GM23338 (cell line): ENCODE data around the gene SYT11. TPM values are rescaled to one million over a fixed set of nuclear protein-coding genes. Genes with fewer than 3 reads are reported as not detected.

Experiments
- ATAC-seq: fragments of 200-7000 bp; cut with Tn5 transposase; 3 replicates; pipeline ENCODE4 v1.9.1; 2020
- DNase-seq: peaks from one replicate; pipeline ENCODE4 v3.0.0-alpha.2; 2015; ENCODE audit warnings: low spot score
- H2AFZ ChIP-seq: fragments of 200-600 bp; sonication (generic); 2 replicates; pipeline ENCODE4 v1.8.0; 2016; ENCODE audit warnings: antibody characterized with exemption, mild to moderate bottlenecking, moderate library complexity
- H3F3A ChIP-seq: fragments of 200-600 bp; sonication (generic); replicated peaks from 2 replicates; pipeline ENCODE4 v1.8.0; 2017; ENCODE audit warnings: antibody characterized with exemption, mixed run types, low read depth
- H3K27ac ChIP-seq: fragments of 200-600 bp; sonication (generic); 2 replicates; pipeline ENCODE4 v1.6.1; 2016; ENCODE audit warnings: low read depth
- H3K27me3 ChIP-seq: fragments of 200-600 bp; sonication (generic); 2 replicates; pipeline ENCODE4 v1.8.0; 2016; ENCODE audit warnings: mild to moderate bottlenecking, mixed run types, moderate library complexity; ENCODE audit not compliant: insufficient read depth
- H3K36me3 ChIP-seq: fragments of 200-600 bp; sonication (generic); 2 replicates; pipeline ENCODE4 v1.8.0; 2016; ENCODE audit warnings: mild to moderate bottlenecking; ENCODE audit not compliant: insufficient read depth
- H3K4me1 ChIP-seq: fragments of 200-600 bp; sonication (generic); 2 replicates; pipeline ENCODE4 v1.8.0; 2016; ENCODE audit warnings: mild to moderate bottlenecking, moderate library complexity; ENCODE audit not compliant: insufficient read depth
- H3K4me2 ChIP-seq: fragments of 200-600 bp; sonication (generic); 2 replicates; pipeline ENCODE4 v1.7.1; 2017; ENCODE audit warnings: mixed run types
- H3K4me3 ChIP-seq: fragments of 200-600 bp; sonication (generic); 2 replicates; pipeline ENCODE4 v1.6.1; 2016; ENCODE audit warnings: mixed run types
- H3K79me2 ChIP-seq: fragments of 200-600 bp; sonication (generic); replicated peaks from 2 replicates; pipeline ENCODE4 v1.8.0; 2017; ENCODE audit warnings: mild to moderate bottlenecking; ENCODE audit not compliant: insufficient read depth
- H3K9me2 ChIP-seq: fragments of 200-600 bp; sonication (generic); 2 replicates; pipeline ENCODE4 v1.8.0; 2017; ENCODE audit not compliant: insufficient read depth
- H4K20me1 ChIP-seq: fragments of 200-600 bp; sonication (generic); replicated peaks from 2 replicates; pipeline ENCODE4 v1.8.0; 2017; ENCODE audit warnings: mild to moderate bottlenecking; ENCODE audit not compliant: insufficient read depth
- H3K27ac Mint-ChIP-seq: 2 replicates; pipeline ENCODE4 v1.8.0; 2020; ENCODE audit warnings: inconsistent platforms, mild to moderate bottlenecking, moderate library complexity, mixed read lengths
- H3K27me3 Mint-ChIP-seq: 3 replicates; pipeline ENCODE4 v1.8.0; 2022; ENCODE audit warnings: low read depth, mild to moderate bottlenecking, moderate library complexity, mixed read lengths, inconsistent platforms; ENCODE audit not compliant: insufficient read depth, poor library complexity
- H3K36me3 Mint-ChIP-seq: 3 replicates; pipeline ENCODE4 v1.8.0; 2021; ENCODE audit warnings: low read depth, mild to moderate bottlenecking, inconsistent platforms, moderate library complexity, mixed read lengths
- H3K4me1 Mint-ChIP-seq: 3 replicates; pipeline ENCODE4 v1.8.0; 2020; ENCODE audit warnings: mild to moderate bottlenecking, inconsistent platforms, mixed read lengths
- H3K4me3 Mint-ChIP-seq: 3 replicates; pipeline ENCODE4 v1.8.0; 2021; ENCODE audit warnings: moderate library complexity, mild to moderate bottlenecking, inconsistent platforms, mixed read lengths
- H3K9me3 Mint-ChIP-seq: 3 replicates; pipeline ENCODE4 v1.8.0; 2020; ENCODE audit warnings: moderate library complexity, mild to moderate bottlenecking, inconsistent platforms, mixed read lengths
- CREB1 ChIP-seq: fragments of 250-450 bp; sonication (Bioruptor Pico); IDR thresholded peaks from 2 replicates; pipeline ENCODE4 v1.5.0; 2020; ENCODE audit warnings: low read depth, mild to moderate bottlenecking, moderate library complexity
- CTCF ChIP-seq, 2 experiments: fragments of 200-600 bp in 1 of 2; sonication (generic) in 1 of 2; conservative IDR thresholded peaks; 2 replicates each; pipeline versions ENCODE4 v1.5.1 to v1.6.1; 2016 to 2017; ENCODE audit warnings: antibody characterized with exemption in 2 of 2, low read depth in 2 of 2, mild to moderate bottlenecking in 2 of 2, moderate library complexity in 1 of 2
- ETS1 ChIP-seq: IDR thresholded peaks from 2 replicates; pipeline ENCODE4 v1.6.1; 2016; ENCODE audit warnings: antibody characterized with exemption
- EZH2 ChIP-seq: fragments of 200-600 bp; sonication (generic); IDR thresholded peaks from one replicate; pipeline ENCODE4 v1.8.0; 2017; ENCODE audit warnings: antibody characterized with exemption, mild to moderate bottlenecking, low read depth; ENCODE audit not compliant: unreplicated experiment
- EZH2phosphoT487 ChIP-seq: fragments of 200-600 bp; sonication (generic); IDR thresholded peaks from one replicate; pipeline ENCODE4 v1.8.1; 2018; ENCODE audit warnings: antibody characterized with exemption; ENCODE audit not compliant: unreplicated experiment
- JUNB ChIP-seq: IDR thresholded peaks from one replicate; pipeline ENCODE4 v1.6.1; 2016; ENCODE audit warnings: antibody characterized with exemption; ENCODE audit not compliant: unreplicated experiment
- NANOG ChIP-seq: IDR thresholded peaks from 2 replicates; pipeline ENCODE4 v1.6.1; 2016; ENCODE audit warnings: antibody characterized with exemption, borderline replicate concordance
- REST ChIP-seq: IDR thresholded peaks from one replicate; pipeline ENCODE4 v1.6.1; 2018; ENCODE audit warnings: antibody characterized with exemption; ENCODE audit not compliant: unreplicated experiment
- STAT1 ChIP-seq: IDR thresholded peaks from one replicate; pipeline ENCODE4 v1.6.1; 2016; ENCODE audit warnings: antibody characterized with exemption; ENCODE audit not compliant: unreplicated experiment
- ZNF114 ChIP-seq: fragments of 250-450 bp; sonication (Bioruptor Pico); IDR thresholded peaks from 2 replicates; pipeline ENCODE4 v1.5.0; 2020; ENCODE audit warnings: mild to moderate bottlenecking, moderate library complexity
- ZNF331 ChIP-seq: fragments of 250-450 bp; sonication (Bioruptor Pico); IDR thresholded peaks from 2 replicates; pipeline ENCODE4 v1.5.0; 2020; ENCODE audit warnings: low read depth, mild to moderate bottlenecking, moderate library complexity
- ZNF462 ChIP-seq: fragments of 250-450 bp; sonication (Bioruptor Pico); IDR thresholded peaks from 2 replicates; pipeline ENCODE4 v1.5.0; 2020; ENCODE audit warnings: mild to moderate bottlenecking, moderate library complexity
- polyA plus RNA-seq: library from polyadenylated mRNA; unstranded; fragments of >200 nt; fragmentation: Nextera tagmentation; extraction: Ambion mirVana; gene quantifications from 2 replicates; pipeline ENCODE4 v1.2.1, GENCODE V29; 2016
- total RNA-seq: library from RNA; depleted of rRNA; stranded (reverse); fragments of >200 nt; shearing (Covaris generic); gene quantifications from 2 replicates; pipeline ENCODE4 v1.2.3, GENCODE V29; 2014

The SYT11 gene
- total and polyA plus RNA-seq, 2 experiments from 2014 or later, result 3.9 to 15.9 TPM

- no peak overlapping the region for H3K27ac Mint-ChIP-seq
- H3K4me2 ChIP-seq, result no peak overlapping the region
- H3K4me3 Mint-ChIP-seq, result no peak overlapping the region
- peaks cover 97% of the 10 kb centered on the region for H3K36me3 Mint-ChIP-seq
- H2AFZ ChIP-seq, result no peak overlapping the region
- H3K79me2 ChIP-seq, result no peaks in the 10 kb centered on the region; the same call in none of the 2 replicates
- no peaks in the 10 kb centered on the region for H3K9me3 Mint-ChIP-seq
- no peaks in the 10 kb centered on the region for H3K27me3 Mint-ChIP-seq
- TF ChIP-seq EZH2phosphoT487, result no peak
- no peak for TF ChIP-seq NANOG
- no peak for TF ChIP-seq EZH2
- no peak for TF ChIP-seq ZNF114
- TF ChIP-seq JUNB, result no peak
- no peak for TF ChIP-seq REST
- no peak for TF ChIP-seq ZNF462 (CRISPR knock-in tag)
- no peak for TF ChIP-seq ZNF331 (CRISPR knock-in tag)
- TF ChIP-seq ETS1, result no peak
- TF ChIP-seq CREB1 (CRISPR knock-in tag), result no peak
- TF ChIP-seq STAT1, result no peak
- no peak for TF ChIP-seq CTCF (conservative IDR thresholded peaks at IDR 0.05; ENCODE audit: low read depth in 2 of 2)
- H3K27me3 ChIP-seq, result no peaks in the 10 kb centered on the region
- H3K27ac ChIP-seq, result no peak overlapping the region
- peaks cover 51% of the 10 kb centered on the region for H4K20me1 ChIP-seq
- peaks cover 93% of the 10 kb centered on the region for H3K36me3 ChIP-seq
- H3K4me3 ChIP-seq, result no peak overlapping the region
- no peak for DNase-seq
- no peaks in the 10 kb centered on the region for H3K4me1 ChIP-seq
- no peak for ATAC-seq
- peaks cover 43% of the 10 kb centered on the region for H3F3A ChIP-seq
- no peaks in the 10 kb centered on the region for H3K4me1 Mint-ChIP-seq
- no peaks in the 10 kb centered on the region for H3K9me2 ChIP-seq
Measured at GRCh38 chr1:155918660-155919059, 59.3 kb downstream of the SYT11 start.
